ENCODE results near the gene OSTC. TPM values are rescaled to one million over a fixed set of nuclear protein-coding genes. Genes with fewer than 3 reads are reported as not detected.
"Not testable (repeated sequence)": the region's sequence is repeated elsewhere in the genome, so short reads cannot be mapped to it uniquely, and the experiment has no call there.

OSTC gene
- total RNA-seq, 6 experiments from 2014 or later = 66.8 to 86.4 (median 76.9) TPM

DNA sequence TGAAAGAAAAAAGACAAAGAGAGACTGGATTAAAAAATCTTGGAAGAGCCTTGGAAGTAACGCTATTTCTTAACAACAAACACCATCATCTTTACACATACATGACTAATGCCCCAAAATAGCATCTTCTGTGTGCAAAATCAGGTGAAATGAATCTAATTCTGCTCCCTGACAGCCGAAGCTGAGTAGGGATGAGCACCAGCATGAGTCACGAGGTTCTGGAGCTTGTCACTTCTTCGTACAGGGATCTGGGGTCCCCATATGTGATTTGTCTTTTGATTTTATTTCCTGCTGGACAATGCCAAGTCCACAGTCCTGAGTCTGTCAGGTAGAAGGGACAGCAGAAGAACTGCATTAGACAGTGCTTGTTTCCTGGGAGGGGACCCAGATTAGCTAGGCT, 55.9 kb downstream of the OSTC start:
- DNase-seq = no peak
- H3K4me3 ChIP-seq = no peak overlapping the region
- H3K36me3 ChIP-seq = no peaks in the 10 kb centered on the region
- H3K27me3 ChIP-seq = no peaks in the 10 kb centered on the region
- H3K9me3 ChIP-seq = no peaks in the 10 kb centered on the region
- H3K27ac ChIP-seq = peak overlapping the region in 1 of 3 donors; percentile 16
- TF ChIP-seq POLR2A (IDR thresholded peaks at IDR 0.05) = no peak
- TF ChIP-seq, protein P1, sequence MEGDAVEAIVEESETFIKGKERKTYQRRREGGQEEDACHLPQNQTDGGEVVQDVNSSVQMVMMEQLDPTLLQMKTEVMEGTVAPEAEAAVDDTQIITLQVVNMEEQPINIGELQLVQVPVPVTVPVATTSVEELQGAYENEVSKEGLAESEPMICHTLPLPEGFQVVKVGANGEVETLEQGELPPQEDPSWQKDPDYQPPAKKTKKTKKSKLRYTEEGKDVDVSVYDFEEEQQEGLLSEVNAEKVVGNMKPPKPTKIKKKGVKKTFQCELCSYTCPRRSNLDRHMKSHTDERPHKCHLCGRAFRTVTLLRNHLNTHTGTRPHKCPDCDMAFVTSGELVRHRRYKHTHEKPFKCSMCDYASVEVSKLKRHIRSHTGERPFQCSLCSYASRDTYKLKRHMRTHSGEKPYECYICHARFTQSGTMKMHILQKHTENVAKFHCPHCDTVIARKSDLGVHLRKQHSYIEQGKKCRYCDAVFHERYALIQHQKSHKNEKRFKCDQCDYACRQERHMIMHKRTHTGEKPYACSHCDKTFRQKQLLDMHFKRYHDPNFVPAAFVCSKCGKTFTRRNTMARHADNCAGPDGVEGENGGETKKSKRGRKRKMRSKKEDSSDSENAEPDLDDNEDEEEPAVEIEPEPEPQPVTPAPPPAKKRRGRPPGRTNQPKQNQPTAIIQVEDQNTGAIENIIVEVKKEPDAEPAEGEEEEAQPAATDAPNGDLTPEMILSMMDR (IDR thresholded peaks at IDR 0.05) = no peak
- 46% methylated on average over 3 of the region's 4 CpGs for WGBS (ENCODE audit: insufficient coverage, low coverage, low lambda C conversion rate, missing lambda C conversion rate)
- H3K4me1 ChIP-seq = peaks cover 0 to 22% (median 3%) of the 10 kb centered on the region in 4 donors
- intact Hi-C loops (cut with DNase I) = no loop called here
- no peak for ATAC-seq

DNA sequence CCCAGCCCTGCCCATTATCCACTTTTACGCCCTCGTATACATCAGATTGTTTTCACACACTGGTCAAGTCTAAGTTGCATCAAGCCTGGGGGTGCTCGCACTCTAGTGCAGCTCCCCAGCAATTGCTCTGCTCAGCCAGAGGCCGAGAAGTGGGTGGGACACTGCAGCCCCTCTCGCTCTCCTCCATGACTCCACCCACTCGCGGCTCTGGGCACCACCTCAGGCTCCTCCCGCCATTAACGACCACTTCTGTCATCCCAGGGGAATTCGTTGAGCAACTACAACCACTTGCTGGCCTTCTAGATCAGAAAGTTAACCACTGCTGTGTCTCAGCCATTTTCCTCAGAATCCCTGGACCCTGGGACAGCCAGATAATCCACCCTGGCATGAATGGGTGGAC, 58.8 kb downstream of the OSTC start:
- intact Hi-C loops (cut with DNase I) = no loop called here
- Histone ChIP-seq H3K4me3 (no peak overlapping the region), H3K27me3 (no peaks in the 10 kb centered on the region), H3K9me3 (no peaks in the 10 kb centered on the region), H3K4me1 (peaks cover 0 to 13% (median 0%) of the 10 kb centered on the region in 4 donors), H3K36me3 (no peaks in the 10 kb centered on the region), H3K27ac (no peak overlapping the region)
- TF ChIP-seq, protein P1 (IDR thresholded peaks at IDR 0.05) = no peak
- no peak for TF ChIP-seq POLR2A (IDR thresholded peaks at IDR 0.05)
- DNase-seq (no peak), ATAC-seq (no peak)
- 82% methylated on average over 8 of the region's 10 CpGs for WGBS (ENCODE audit: insufficient coverage, low coverage, low lambda C conversion rate, missing lambda C conversion rate)

DNA sequence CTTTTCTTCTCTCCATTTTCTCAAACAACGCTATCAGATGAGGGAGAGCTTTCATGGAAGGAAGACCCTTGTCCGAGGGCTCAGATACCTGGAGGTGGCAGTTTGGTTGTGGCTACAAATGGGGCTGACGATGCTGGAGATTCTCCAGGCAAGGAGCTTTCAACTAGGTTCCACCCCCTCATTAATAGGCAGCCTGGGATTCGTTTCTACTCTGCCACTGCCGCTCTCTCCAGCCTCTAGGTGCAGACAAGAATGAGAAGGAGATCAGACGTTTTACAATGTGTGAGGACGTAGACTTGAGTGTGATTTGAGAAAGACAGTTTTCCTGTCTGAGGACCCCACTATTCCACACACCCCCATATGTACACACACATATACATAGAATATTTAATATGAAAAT, 59.3 kb downstream of the OSTC start:
- intact Hi-C loops (cut with DNase I) = no loop called here
- ATAC-seq = no peak

DNA sequence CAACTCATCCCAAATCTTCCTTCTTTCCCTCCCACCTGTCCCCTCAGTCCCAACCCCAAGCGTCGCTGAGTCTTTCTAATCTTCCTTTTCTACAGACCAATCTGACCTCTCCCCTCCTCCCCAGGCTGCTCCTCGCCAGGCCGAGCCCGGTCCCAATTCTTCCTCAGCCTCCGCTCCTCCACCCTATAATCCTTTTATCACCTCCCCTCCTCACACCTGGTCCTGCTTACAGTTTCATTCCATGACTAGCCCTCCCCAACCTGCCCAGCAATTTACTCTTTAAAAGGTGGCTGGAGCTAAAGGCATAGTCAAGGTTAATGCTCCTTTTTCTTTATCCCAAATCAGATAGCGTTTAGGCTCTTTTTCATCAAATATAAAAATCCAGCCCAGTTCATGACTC, 60.2 kb downstream of the OSTC start:
- WGBS (ENCODE audit: insufficient coverage, low coverage, low lambda C conversion rate, missing lambda C conversion rate) = 79% methylated on average over 7 of the region's 7 CpGs
- intact Hi-C loops (cut with DNase I); H3K4me3 ChIP-seq; H3K9me3 ChIP-seq; ATAC-seq; H3K36me3 ChIP-seq; H3K27me3 ChIP-seq; H3K27ac ChIP-seq; DNase-seq: not testable (repeated sequence)
- H3K4me1 ChIP-seq = peaks cover 0 to 14% (median 0%) of the 10 kb centered on the region in 4 donors

More for the DNA sequence above, 59.3 kb downstream of the OSTC start:
- Histone ChIP-seq H3K27ac (no peak overlapping the region), H3K4me3 (no peak overlapping the region), H3K36me3 (no peaks in the 10 kb centered on the region), H3K4me1 (peaks cover 0 to 9% (median 0%) of the 10 kb centered on the region in 4 donors), H3K9me3 (no peaks in the 10 kb centered on the region), H3K27me3 (no peaks in the 10 kb centered on the region)
- TF ChIP-seq, protein P1 (IDR thresholded peaks at IDR 0.05) = no peak
- DNase-seq = no peak
- 65% methylated on average over 7 of the region's 7 CpGs for WGBS (ENCODE audit: insufficient coverage, low coverage, low lambda C conversion rate, missing lambda C conversion rate)

DNA sequence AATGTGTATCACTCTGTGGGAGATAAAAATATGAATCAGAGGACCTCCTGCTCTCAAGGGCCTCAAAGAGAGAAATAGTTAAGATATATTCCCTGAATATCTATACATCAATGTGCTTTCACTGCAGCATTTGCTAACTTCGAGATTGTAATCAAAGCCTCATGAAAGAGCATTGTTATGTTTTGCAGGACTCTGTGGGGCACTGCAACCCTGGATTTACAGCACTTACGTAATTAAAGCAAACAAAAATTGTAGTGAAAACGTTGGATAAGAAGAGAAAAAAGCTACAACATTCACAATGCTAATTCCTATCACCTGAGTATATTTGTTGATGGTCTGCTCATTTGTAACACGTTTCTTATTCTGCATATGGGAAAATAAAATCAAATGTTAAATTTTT, 64.5 kb downstream of the OSTC start:
- Histone ChIP-seq H3K36me3 (no peaks in the 10 kb centered on the region), H3K4me3 (no peak overlapping the region), H3K27me3 (no peaks in the 10 kb centered on the region), H3K27ac (no peak overlapping the region), H3K4me1 (peaks cover 0 to 9% (median 0%) of the 10 kb centered on the region in 4 donors), H3K9me3 (no peaks in the 10 kb centered on the region)
- intact Hi-C loops (cut with DNase I) = no loop called here
- WGBS (ENCODE audit: insufficient coverage, low coverage, low lambda C conversion rate, missing lambda C conversion rate) = 19% methylated on average over 4 of the region's 4 CpGs
- peak; percentile 71 to 80 (median 72) for ATAC-seq
- DNase-seq = no peak
- no peak for TF ChIP-seq POLR2A (IDR thresholded peaks at IDR 0.05)
- TF ChIP-seq, protein P1 (IDR thresholded peaks at IDR 0.05) = peak in 1 of 4 donors; percentile 11
